SK-N-SH (cell line): Measurements from ENCODE around the gene C20orf141. TPM values are rescaled to one million over a fixed set of nuclear protein-coding genes. Genes with fewer than 3 reads are reported as not detected.

Source experiments
- CTCF ChIA-PET: fragments of 300-600, 350-600 bp; formaldehyde crosslinking; extraction: SDS; loops from one replicate; lab custom pipeline; 2021; lab: Yijun Ruan, JAX
- POLR2A ChIA-PET: fragments of 350-600 bp; sonication (Branson Sonifier 250); formaldehyde crosslinking; extraction: SDS; loops from one replicate; lab custom pipeline; 2020; ENCODE audit warnings: antibody characterized with exemption, inconsistent platforms; lab: Yijun Ruan, JAX
- DNase-seq: peaks from one replicate; pipeline ENCODE4 v3.0.0; 2012
- H2AFZ ChIP-seq: fragments of 200-600 bp; sonication (generic); 2 replicates; pipeline ENCODE4 v1.8.1; 2016; ENCODE audit warnings: antibody characterized with exemption, mild to moderate bottlenecking, low read depth
- H3F3A ChIP-seq: fragments of 200-600 bp; sonication (generic); replicated peaks from 2 replicates; pipeline ENCODE3; 2016; ENCODE audit warnings: antibody characterized with exemption, mild to moderate bottlenecking; ENCODE audit not compliant: insufficient read depth
- H3K27ac ChIP-seq, 2 experiments: fragments of 200-500 bp in 1 of 2; fragments of 200-600 bp in 1 of 2; sonication (Bioruptor generic) in 1 of 2; sonication (generic), shearing (Covaris generic) in 1 of 2; 2 replicates each; pipeline versions ENCODE4 v1.5.1 to v1.6.1; 2014 to 2016; ENCODE audit warnings: low read depth in 2 of 2, inconsistent platforms in 1 of 2, low read length in 1 of 2, mild to moderate bottlenecking in 1 of 2, mixed read lengths in 1 of 2
- H3K27me3 ChIP-seq: fragments of 200-600 bp; sonication (generic), shearing (Covaris generic); 2 replicates; pipeline ENCODE4 v1.6.1; 2016; ENCODE audit warnings: mixed run types; ENCODE audit not compliant: insufficient read depth
- H3K36me3 ChIP-seq, 2 experiments: fragments of 200-500 bp in 1 of 2; fragments of 200-600 bp in 1 of 2; sonication (Bioruptor generic) in 1 of 2; sonication (generic) in 1 of 2; replicated peaks in 1 of 2; 2 replicates each; pipeline versions ENCODE3 to v1.5.1; 2014 to 2016; ENCODE audit warnings: low read length in 1 of 2, mild to moderate bottlenecking in 1 of 2; ENCODE audit not compliant: insufficient read depth in 2 of 2, control insufficient read depth in 1 of 2
- H3K4me1 ChIP-seq, 2 experiments: fragments of 200-500 bp in 1 of 2; fragments of 200-600 bp in 1 of 2; sonication (Bioruptor generic) in 1 of 2; sonication (generic), shearing (Covaris generic) in 1 of 2; 2 replicates each; pipeline versions ENCODE4 v1.5.1 to v1.6.1; 2014 to 2016; ENCODE audit warnings: low read depth in 1 of 2, low read length in 1 of 2, mixed run types in 1 of 2; ENCODE audit not compliant: insufficient read depth in 2 of 2, control insufficient read depth in 1 of 2
- H3K4me2 ChIP-seq: fragments of 200-600 bp; sonication (generic), shearing (Covaris generic); 2 replicates; pipeline ENCODE4 v1.6.1; 2017; ENCODE audit warnings: mixed run types
- H3K4me3 ChIP-seq, 2 experiments: fragments of 200-500 bp in 1 of 2; fragments of 200-600 bp in 1 of 2; sonication (Bioruptor generic) in 1 of 2; sonication (generic), shearing (Covaris generic) in 1 of 2; 2 replicates each; pipeline versions ENCODE4 v1.5.1 to v1.8.1; 2014 to 2016; ENCODE audit warnings: low read depth in 2 of 2, inconsistent platforms in 1 of 2, low read length in 1 of 2, mild to moderate bottlenecking in 1 of 2, mixed read lengths in 1 of 2, moderate library complexity in 1 of 2
- H3K79me2 ChIP-seq: fragments of 200-600 bp; sonication (generic); 2 replicates; pipeline ENCODE4 v1.8.1; 2017; ENCODE audit warnings: mild to moderate bottlenecking; ENCODE audit not compliant: insufficient read depth
- H3K9ac ChIP-seq: fragments of 200-600 bp; sonication (generic); 2 replicates; pipeline ENCODE4 v1.6.1; 2017; ENCODE audit warnings: mixed run types
- H3K9me2 ChIP-seq: fragments of 200-600 bp; sonication (generic); 2 replicates; pipeline ENCODE4 v1.6.1; 2017; ENCODE audit warnings: mixed run types
- H3K9me3 ChIP-seq: fragments of 200-600 bp; sonication (generic); 2 replicates; pipeline ENCODE4 v1.6.1; 2017; ENCODE audit warnings: mixed run types, mild to moderate bottlenecking, moderate library complexity
- H4K20me1 ChIP-seq: fragments of 200-600 bp; sonication (generic); 2 replicates; pipeline ENCODE4 v1.6.1; 2017; ENCODE audit warnings: mild to moderate bottlenecking, mixed run types; ENCODE audit not compliant: insufficient read depth
- CHD2 ChIP-seq: fragments of 150-350 bp; IDR thresholded peaks from 2 replicates; pipeline ENCODE4 v1.6.1; 2018; ENCODE audit warnings: low read length; ENCODE audit not compliant: partially characterized antibody
- ELF1 ChIP-seq: IDR thresholded peaks from 2 replicates; pipeline ENCODE4 v1.4.0; 2012
- EP300 ChIP-seq, 2 experiments: IDR thresholded peaks; 2 replicates each; pipeline versions ENCODE4 v1.4.0 to v1.6.1; 2012; ENCODE audit warnings: borderline replicate concordance in 1 of 2, low read depth in 1 of 2, low read length in 1 of 2
- EZH2phosphoT487 ChIP-seq: fragments of 200-600 bp; sonication (generic); IDR thresholded peaks from 2 replicates; pipeline ENCODE4 v1.6.1; 2017; ENCODE audit warnings: low read depth, mixed run types, mild to moderate bottlenecking, antibody characterized with exemption, moderate library complexity, borderline replicate concordance
- FOXJ3 ChIP-seq: sonication (generic); formaldehyde crosslinking; IDR thresholded peaks from 2 replicates; pipeline ENCODE4 v1.5.1; 2020; ENCODE audit warnings: mild to moderate bottlenecking, missing genetic modification reagents
- GABPA ChIP-seq: IDR thresholded peaks from 2 replicates; pipeline ENCODE4 v1.4.0; 2012; ENCODE audit warnings: low read depth, mild to moderate bottlenecking
- MXI1 ChIP-seq: IDR thresholded peaks from 2 replicates; pipeline ENCODE4 v1.6.1; 2012; ENCODE audit warnings: mild to moderate bottlenecking, low read depth, low read length, improper control_type of control experiment
- NFIC ChIP-seq: IDR thresholded peaks from 2 replicates; pipeline ENCODE4 v1.4.0; 2012; ENCODE audit warnings: borderline replicate concordance
- NRF1 ChIP-seq: IDR thresholded peaks from 2 replicates; pipeline ENCODE4 v1.6.1; 2012; ENCODE audit warnings: low read depth, mild to moderate bottlenecking, low read length
- POLR2AphosphoS5 ChIP-seq: IDR thresholded peaks from 2 replicates; pipeline ENCODE4 v1.6.1; 2012; ENCODE audit warnings: low read depth, low read length
- RCOR1 ChIP-seq: fragments of 150-350 bp; IDR thresholded peaks from 2 replicates; pipeline ENCODE4 v1.6.1; 2017; ENCODE audit warnings: antibody characterized with exemption, low read length
- RFX5 ChIP-seq: IDR thresholded peaks from 2 replicates; pipeline ENCODE4 v1.6.1; 2012; ENCODE audit warnings: mild to moderate bottlenecking, improper control_type of control experiment, low read length
- SIN3A ChIP-seq: IDR thresholded peaks from 2 replicates; pipeline ENCODE4 v1.6.1; 2012; ENCODE audit warnings: low read depth, mild to moderate bottlenecking, low read length, moderate library complexity, borderline replicate concordance
- TAF1 ChIP-seq: IDR thresholded peaks from 2 replicates; pipeline ENCODE4 v1.6.1; 2012; ENCODE audit warnings: low read depth, mild to moderate bottlenecking, low read length, moderate library complexity, borderline replicate concordance
- TCF12 ChIP-seq: IDR thresholded peaks from 2 replicates; pipeline ENCODE4 v1.4.0; 2012
- TEAD4 ChIP-seq: IDR thresholded peaks from 2 replicates; pipeline ENCODE4 v1.4.0; 2012; ENCODE audit warnings: mild to moderate bottlenecking, borderline replicate concordance; ENCODE audit not compliant: insufficient read depth
- USF1 ChIP-seq: IDR thresholded peaks from 2 replicates; pipeline ENCODE4 v1.4.0; 2012; ENCODE audit warnings: low read depth, borderline replicate concordance
- YY1 ChIP-seq: IDR thresholded peaks from 2 replicates; pipeline ENCODE4 v1.4.0; 2012; ENCODE audit warnings: low read depth, mild to moderate bottlenecking
- ZBTB33 ChIP-seq: IDR thresholded peaks from 2 replicates; pipeline ENCODE4 v1.4.0; 2012; ENCODE audit warnings: low read depth, borderline replicate concordance
- WGBS: methylation state at CpG from one replicate; pipeline ENCODE4 v1.1.6; 2017; ENCODE audit warnings: low lambda C conversion rate; 5-methylcytosine and 5-hydroxymethylcytosine counted together
- polyA plus RNA-seq, 3 experiments: library from polyadenylated mRNA; depleted of rRNA; stranded (reverse); fragments of >200 nt; gene quantifications; 2 replicates each; pipeline ENCODE4 v1.2.3, GENCODE V29; 2012
- TF ChIP-seq, protein P1 (sequence below): fragments of 200-600 bp; sonication (generic); IDR thresholded peaks from 2 replicates; pipeline ENCODE4 v1.6.1; 2017; ENCODE audit warnings: antibody characterized with exemption, mild to moderate bottlenecking, moderate library complexity
- TF ChIP-seq, protein P2 (sequence below): fragments of 150-350 bp; IDR thresholded peaks from 2 replicates; pipeline ENCODE4 v1.6.1; 2016; ENCODE audit warnings: mild to moderate bottlenecking, low read depth, low read length
- TF ChIP-seq, protein P3 (sequence below): fragments of 150-350 bp; IDR thresholded peaks from 2 replicates; pipeline ENCODE4 v1.6.1; 2017; ENCODE audit warnings: antibody characterized with exemption, low read length, low read depth, borderline replicate concordance
- TF ChIP-seq, protein P4 (sequence below): IDR thresholded peaks from 2 replicates; pipeline ENCODE4 v1.4.0; 2012; ENCODE audit warnings: low read depth

C20orf141 gene
- polyA plus RNA-seq, 1 of the 3 experiments (the other 2 are of a cell fraction) = 1.2 TPM

DNA sequence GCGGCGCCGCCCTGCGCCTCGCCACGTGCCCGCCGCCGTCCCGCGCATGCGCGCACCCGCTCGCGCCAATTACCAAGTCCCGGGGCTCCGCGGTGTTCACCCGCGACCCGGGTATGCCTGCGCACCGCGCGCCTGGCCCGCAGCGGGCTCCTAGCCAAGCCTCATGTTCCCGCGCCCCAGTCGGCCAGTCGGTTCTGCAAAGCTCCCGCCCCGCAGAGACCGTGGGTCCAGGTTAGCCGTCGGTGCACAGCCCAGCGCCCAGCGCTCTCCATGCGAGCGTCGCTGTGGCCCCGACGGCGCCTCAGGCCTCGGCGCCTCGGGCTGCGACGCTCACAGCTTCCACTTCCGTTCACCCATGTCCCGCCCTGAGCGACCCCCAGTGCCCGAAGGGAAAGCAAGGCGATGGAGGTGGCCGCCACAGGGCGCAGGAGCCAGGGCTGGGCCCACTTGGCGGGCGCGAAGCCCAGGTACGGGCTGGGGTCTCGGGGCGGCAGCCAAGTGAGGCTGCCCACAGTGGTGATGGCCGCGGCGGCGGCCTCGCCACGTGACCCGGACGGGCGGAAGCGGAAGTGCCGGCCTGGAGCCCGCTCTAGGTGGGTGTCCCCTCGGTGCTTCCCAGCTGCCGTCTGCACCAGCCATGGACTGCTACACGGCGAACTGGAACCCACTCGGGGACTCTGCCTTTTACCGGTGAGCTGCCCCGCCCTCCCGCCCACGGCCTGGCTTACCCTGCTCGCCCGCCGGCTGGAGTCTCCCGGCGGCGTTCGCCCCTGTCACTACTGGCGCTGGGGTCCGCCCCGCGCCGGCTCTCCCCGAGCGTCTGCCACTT lies 25.6 kb downstream of the C20orf141 start, which contains the start of the genes PCED1A and VPS16:
Gene PCED1A, minus strand, starts transcription at position 518 of the 829 bp plus-strand sequence. CDS start 743 bp downstream, outside the sequence.
Gene VPS16, plus strand, starts transcription at position 608 of the 829 bp plus-strand sequence. Its CDS starts 30 bp downstream, at position 638.
- Histone ChIP-seq H3K4me3 (peak within 1 kb of the TSS; percentile 89 to 93), H3K79me2 (peaks cover 39% of the 10 kb centered on the region; the same call in 1 of the 2 replicates), H2AFZ (peak within 1 kb of the TSS; percentile 100), H3K9me3 (no peaks in the 10 kb centered on the region), H3K27ac (peak within 1 kb of the TSS; percentile 75 to 80), H3F3A (peaks cover 3% of the 10 kb centered on the region), H3K36me3 (peaks cover 7 to 20% of the 10 kb centered on the region in 2 experiments), H3K27me3 (no peaks in the 10 kb centered on the region), H3K9me2 (no peaks in the 10 kb centered on the region), H3K4me1 (peaks cover 9 to 18% of the 10 kb centered on the region in 2 experiments; a peak in 3 of 4 replicates), H4K20me1 (no peaks in the 10 kb centered on the region), H3K9ac (peak within 1 kb of the TSS; percentile 88), H3K4me2 (peak within 1 kb of the TSS; percentile 94)
- ChIA-PET POLR2A (interaction anchor here (1.4 to 1.5 kb wide), 2 partner anchors 10 to 41 kb away, joined by 3 to 4 read pairs; partner anchors contain the start of gene CPXM1), CTCF (interaction anchor here (0.9 to 3.8 kb wide), 3 partner anchors 12 to 32 kb away, joined by 3 to 12 read pairs (median 3); no protein-coding TSS in a partner anchor)
- 30% methylated on average over 15 of the region's 98 CpGs for WGBS
- peak; percentile 99 for DNase-seq
- no peak for TF ChIP-seq FOXJ3 (CRISPR knock-in tag)
- TF ChIP-seq ELF1 = peak; percentile 98
- peak; percentile 98 for TF ChIP-seq USF1
- TF ChIP-seq, protein P1, sequence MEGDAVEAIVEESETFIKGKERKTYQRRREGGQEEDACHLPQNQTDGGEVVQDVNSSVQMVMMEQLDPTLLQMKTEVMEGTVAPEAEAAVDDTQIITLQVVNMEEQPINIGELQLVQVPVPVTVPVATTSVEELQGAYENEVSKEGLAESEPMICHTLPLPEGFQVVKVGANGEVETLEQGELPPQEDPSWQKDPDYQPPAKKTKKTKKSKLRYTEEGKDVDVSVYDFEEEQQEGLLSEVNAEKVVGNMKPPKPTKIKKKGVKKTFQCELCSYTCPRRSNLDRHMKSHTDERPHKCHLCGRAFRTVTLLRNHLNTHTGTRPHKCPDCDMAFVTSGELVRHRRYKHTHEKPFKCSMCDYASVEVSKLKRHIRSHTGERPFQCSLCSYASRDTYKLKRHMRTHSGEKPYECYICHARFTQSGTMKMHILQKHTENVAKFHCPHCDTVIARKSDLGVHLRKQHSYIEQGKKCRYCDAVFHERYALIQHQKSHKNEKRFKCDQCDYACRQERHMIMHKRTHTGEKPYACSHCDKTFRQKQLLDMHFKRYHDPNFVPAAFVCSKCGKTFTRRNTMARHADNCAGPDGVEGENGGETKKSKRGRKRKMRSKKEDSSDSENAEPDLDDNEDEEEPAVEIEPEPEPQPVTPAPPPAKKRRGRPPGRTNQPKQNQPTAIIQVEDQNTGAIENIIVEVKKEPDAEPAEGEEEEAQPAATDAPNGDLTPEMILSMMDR = no peak
- TF ChIP-seq EZH2phosphoT487 = no peak
- no peak for TF ChIP-seq ZBTB33
- TF ChIP-seq NRF1 = peak; percentile 40; the same call in 1 of the 2 replicates
- TF ChIP-seq, protein P2, sequence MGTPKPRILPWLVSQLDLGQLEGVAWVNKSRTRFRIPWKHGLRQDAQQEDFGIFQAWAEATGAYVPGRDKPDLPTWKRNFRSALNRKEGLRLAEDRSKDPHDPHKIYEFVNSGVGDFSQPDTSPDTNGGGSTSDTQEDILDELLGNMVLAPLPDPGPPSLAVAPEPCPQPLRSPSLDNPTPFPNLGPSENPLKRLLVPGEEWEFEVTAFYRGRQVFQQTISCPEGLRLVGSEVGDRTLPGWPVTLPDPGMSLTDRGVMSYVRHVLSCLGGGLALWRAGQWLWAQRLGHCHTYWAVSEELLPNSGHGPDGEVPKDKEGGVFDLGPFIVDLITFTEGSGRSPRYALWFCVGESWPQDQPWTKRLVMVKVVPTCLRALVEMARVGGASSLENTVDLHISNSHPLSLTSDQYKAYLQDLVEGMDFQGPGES = no peak
- no peak for TF ChIP-seq TCF12
- TF ChIP-seq GABPA = peak; percentile 91
- TF ChIP-seq EP300 (IDR thresholded peaks at IDR 0.05; ENCODE audit: borderline replicate concordance in 1 of 2, low read depth in 1 of 2, low read length in 1 of 2) = no peak; a peak in 1 of 4 replicates
- peak; percentile 30 for TF ChIP-seq CHD2
- TF ChIP-seq TAF1 = peak; percentile 84
- peak; percentile 67; the same call in 1 of the 2 replicates for TF ChIP-seq POLR2AphosphoS5
- TF ChIP-seq, protein P3, sequence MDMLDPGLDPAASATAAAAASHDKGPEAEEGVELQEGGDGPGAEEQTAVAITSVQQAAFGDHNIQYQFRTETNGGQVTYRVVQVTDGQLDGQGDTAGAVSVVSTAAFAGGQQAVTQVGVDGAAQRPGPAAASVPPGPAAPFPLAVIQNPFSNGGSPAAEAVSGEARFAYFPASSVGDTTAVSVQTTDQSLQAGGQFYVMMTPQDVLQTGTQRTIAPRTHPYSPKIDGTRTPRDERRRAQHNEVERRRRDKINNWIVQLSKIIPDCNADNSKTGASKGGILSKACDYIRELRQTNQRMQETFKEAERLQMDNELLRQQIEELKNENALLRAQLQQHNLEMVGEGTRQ = peak; percentile 84
- TF ChIP-seq, protein P4, sequence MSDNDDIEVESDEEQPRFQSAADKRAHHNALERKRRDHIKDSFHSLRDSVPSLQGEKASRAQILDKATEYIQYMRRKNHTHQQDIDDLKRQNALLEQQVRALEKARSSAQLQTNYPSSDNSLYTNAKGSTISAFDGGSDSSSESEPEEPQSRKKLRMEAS = peak; percentile 93
- no peak for TF ChIP-seq NFIC
- TF ChIP-seq RFX5 = no peak
- no peak for TF ChIP-seq TEAD4
- TF ChIP-seq RCOR1 = no peak
- TF ChIP-seq SIN3A = peak; percentile 64; the same call in 1 of the 2 replicates
- peak; percentile 98 for TF ChIP-seq YY1
- TF ChIP-seq MXI1 = peak; percentile 64; the same call in 1 of the 2 replicates
